Prostate gland (tissue), 2 donors: ENCODE measurements around the gene GPR107.

ENCODE experiments used
- POLR2A ChIP-seq: fragments of 450-650 bp; IDR thresholded peaks from one replicate; pipeline ENCODE4 v1.6.1; 2016; ENCODE audit warnings: antibody characterized with exemption, mild to moderate bottlenecking
- TF ChIP-seq, protein P1 (sequence below), 4 experiments: fragments of 200-600 bp in 2 of 4; fragments of 450-650 bp in 2 of 4; sonication (generic) in 2 of 4; IDR thresholded peaks; 1 replicate in 3 of 4; 2 replicates in 1 of 4; pipeline ENCODE4 v1.5.1; 2016 to 2019; ENCODE audit warnings: antibody characterized with exemption in 4 of 4, mild to moderate bottlenecking in 2 of 4, moderate library complexity in 2 of 4

DNA sequence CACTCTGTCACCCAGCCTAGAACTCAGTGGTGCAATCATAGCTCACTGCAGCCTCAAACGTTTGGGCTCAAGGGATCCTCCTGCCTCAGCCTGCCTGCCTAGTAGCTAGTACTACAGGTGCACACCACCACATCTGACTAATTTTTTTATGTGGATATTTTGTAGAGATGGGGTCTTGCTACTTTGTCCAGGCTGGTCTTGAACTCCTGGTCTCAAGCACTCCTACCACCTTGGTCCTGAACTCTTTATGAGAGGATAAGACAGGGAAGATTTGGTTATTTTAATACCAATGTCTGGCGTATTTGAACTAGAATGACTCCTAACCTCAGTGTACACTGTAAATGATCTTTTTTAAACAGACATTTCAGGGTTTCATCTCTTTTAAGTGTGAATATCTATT, 9.0 kb downstream of the GPR107 start:
- TF ChIP-seq, protein P1, sequence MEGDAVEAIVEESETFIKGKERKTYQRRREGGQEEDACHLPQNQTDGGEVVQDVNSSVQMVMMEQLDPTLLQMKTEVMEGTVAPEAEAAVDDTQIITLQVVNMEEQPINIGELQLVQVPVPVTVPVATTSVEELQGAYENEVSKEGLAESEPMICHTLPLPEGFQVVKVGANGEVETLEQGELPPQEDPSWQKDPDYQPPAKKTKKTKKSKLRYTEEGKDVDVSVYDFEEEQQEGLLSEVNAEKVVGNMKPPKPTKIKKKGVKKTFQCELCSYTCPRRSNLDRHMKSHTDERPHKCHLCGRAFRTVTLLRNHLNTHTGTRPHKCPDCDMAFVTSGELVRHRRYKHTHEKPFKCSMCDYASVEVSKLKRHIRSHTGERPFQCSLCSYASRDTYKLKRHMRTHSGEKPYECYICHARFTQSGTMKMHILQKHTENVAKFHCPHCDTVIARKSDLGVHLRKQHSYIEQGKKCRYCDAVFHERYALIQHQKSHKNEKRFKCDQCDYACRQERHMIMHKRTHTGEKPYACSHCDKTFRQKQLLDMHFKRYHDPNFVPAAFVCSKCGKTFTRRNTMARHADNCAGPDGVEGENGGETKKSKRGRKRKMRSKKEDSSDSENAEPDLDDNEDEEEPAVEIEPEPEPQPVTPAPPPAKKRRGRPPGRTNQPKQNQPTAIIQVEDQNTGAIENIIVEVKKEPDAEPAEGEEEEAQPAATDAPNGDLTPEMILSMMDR (IDR thresholded peaks at IDR 0.05): no peak
- no peak for TF ChIP-seq POLR2A
